GM21528 (cell line): ENCODE results near the gene TCF25.
"Not testable (repeated sequence)": the region's sequence is repeated elsewhere in the genome, so short reads cannot be mapped to it uniquely, and the experiment has no call there.

Experiments
- ATAC-seq: cut with Tn5 transposase; IDR thresholded peaks from one replicate; pipeline ENCODE4 v1.9.1; 2021; ENCODE audit warnings: mild to moderate bottlenecking, moderate library complexity; ENCODE audit not compliant: unreplicated experiment, low FRiP score

The TCF25 gene

GRCh38 chr16:89900885-89901284 is 27.5 kb downstream of the TCF25 start:
- no peak for ATAC-seq

- ATAC-seq: no peak
Measured at GRCh38 chr16:89902980-89903379, 29.6 kb downstream of the TCF25 start.

GRCh38 chr16:89903908-89904515 is 30.6 kb downstream of the TCF25 start:
- ATAC-seq: no peak

GRCh38 chr16:89904606-89905510 is 31.5 kb downstream of the TCF25 start:
- no peak for ATAC-seq

- no peak for ATAC-seq
Measured at GRCh38 chr16:89905511-89906139, 32.2 kb downstream of the TCF25 start.

GRCh38 chr16:89906140-89907025 is 33.0 kb downstream of the TCF25 start:
- no peak for ATAC-seq

- ATAC-seq: no peak
Measured at GRCh38 chr16:89907055-89907814, 33.8 kb downstream of the TCF25 start.

GRCh38 chr16:89908236-89908635 is 34.8 kb downstream of the TCF25 start:
- no peak for ATAC-seq

GRCh38 chr16:89909777-89910716 is 36.7 kb downstream of the TCF25 start:
- ATAC-seq: no peak

GRCh38 chr16:89910717-89911354 is 37.4 kb downstream of the TCF25 start:
- ATAC-seq: no peak

GRCh38 chr16:89911375-89911774 is 38.0 kb downstream of the TCF25 start:
- no peak for ATAC-seq

GRCh38 chr16:89912143-89912542 is 38.8 kb downstream of the TCF25 start:
- ATAC-seq: no peak

GRCh38 chr16:89912627-89913026 is 39.2 kb downstream of the TCF25 start:
- no peak for ATAC-seq

- no peak for ATAC-seq
Measured at GRCh38 chr16:89913408-89914387, 40.3 kb downstream of the TCF25 start.

- not testable (repeated sequence) for ATAC-seq
Measured at GRCh38 chr16:89914642-89915285, 41.4 kb downstream of the TCF25 start.
